Cardiac fibroblast (primary cell): ENCODE results near the gene CHRNB1.
A peak's percentile ranks its signal among the peaks of the same experiment; 100 is the strongest.

Experiments
- DNase-seq, 2 donors: peaks; one replicate each; pipeline versions ENCODE4 v3.0.0 to v3.0.0-alpha.2; 2010; ENCODE audit warnings: low read depth in 2 of 2
- H3K4me3 ChIP-seq, 2 donors: replicated peaks in 1 of 2; 1 replicate in 1 of 2; 2 replicates in 1 of 2; pipeline ENCODE4 v1.5.1; 2011; ENCODE audit warnings: low read depth in 2 of 2, low read length in 2 of 2, mild to moderate bottlenecking in 2 of 2, moderate library complexity in 1 of 2
- CTCF ChIP-seq: IDR thresholded peaks from one replicate; pipeline ENCODE4 v1.5.1; 2011; ENCODE audit warnings: low read depth, mild to moderate bottlenecking, low read length, inconsistent platforms

Gene CHRNB1

GRCh38 chr17:7408863-7409262 is 36.0 kb upstream of the CHRNB1 start:
- TF ChIP-seq CTCF = no peak

GRCh38 chr17:7409716-7410115 is 35.1 kb upstream of the CHRNB1 start:
- no peak overlapping the region for H3K4me3 ChIP-seq
- DNase-seq = no peak
- no peak for TF ChIP-seq CTCF

More at GRCh38 chr17:7408863-7409262, 36.0 kb upstream of the CHRNB1 start:
- DNase-seq = no peak
- no peak overlapping the region for H3K4me3 ChIP-seq

GRCh38 chr17:7410634-7411426 is 34.0 kb upstream of the CHRNB1 start:
- TF ChIP-seq CTCF = no peak
- no peak overlapping the region for H3K4me3 ChIP-seq
- DNase-seq = no peak

- no peak overlapping the region for H3K4me3 ChIP-seq
- no peak for DNase-seq
- TF ChIP-seq CTCF = no peak
Measured at GRCh38 chr17:7411427-7411750, 33.5 kb upstream of the CHRNB1 start.

- DNase-seq = peak; percentile 33 to 41
- no peak for TF ChIP-seq CTCF
- H3K4me3 ChIP-seq = no peak overlapping the region
Measured at GRCh38 chr17:7413346-7413985, 31.4 kb upstream of the CHRNB1 start.

- no peak overlapping the region for H3K4me3 ChIP-seq
- no peak for TF ChIP-seq CTCF
- DNase-seq = no peak
Measured at GRCh38 chr17:7414837-7415236, 30.0 kb upstream of the CHRNB1 start.
